Prostate gland (tissue), 2 donors: Measurements from ENCODE around the gene MIOX.

Source experiments
- POLR2A ChIP-seq: fragments of 450-650 bp; IDR thresholded peaks from one replicate; pipeline ENCODE4 v1.6.1; 2016; ENCODE audit warnings: antibody characterized with exemption, mild to moderate bottlenecking
- TF ChIP-seq, protein P1 (sequence below), 4 experiments: fragments of 200-600 bp in 2 of 4; fragments of 450-650 bp in 2 of 4; sonication (generic) in 2 of 4; IDR thresholded peaks; 1 replicate in 3 of 4; 2 replicates in 1 of 4; pipeline ENCODE4 v1.5.1; 2016 to 2019; ENCODE audit warnings: antibody characterized with exemption in 4 of 4, mild to moderate bottlenecking in 2 of 4, moderate library complexity in 2 of 4

DNA sequence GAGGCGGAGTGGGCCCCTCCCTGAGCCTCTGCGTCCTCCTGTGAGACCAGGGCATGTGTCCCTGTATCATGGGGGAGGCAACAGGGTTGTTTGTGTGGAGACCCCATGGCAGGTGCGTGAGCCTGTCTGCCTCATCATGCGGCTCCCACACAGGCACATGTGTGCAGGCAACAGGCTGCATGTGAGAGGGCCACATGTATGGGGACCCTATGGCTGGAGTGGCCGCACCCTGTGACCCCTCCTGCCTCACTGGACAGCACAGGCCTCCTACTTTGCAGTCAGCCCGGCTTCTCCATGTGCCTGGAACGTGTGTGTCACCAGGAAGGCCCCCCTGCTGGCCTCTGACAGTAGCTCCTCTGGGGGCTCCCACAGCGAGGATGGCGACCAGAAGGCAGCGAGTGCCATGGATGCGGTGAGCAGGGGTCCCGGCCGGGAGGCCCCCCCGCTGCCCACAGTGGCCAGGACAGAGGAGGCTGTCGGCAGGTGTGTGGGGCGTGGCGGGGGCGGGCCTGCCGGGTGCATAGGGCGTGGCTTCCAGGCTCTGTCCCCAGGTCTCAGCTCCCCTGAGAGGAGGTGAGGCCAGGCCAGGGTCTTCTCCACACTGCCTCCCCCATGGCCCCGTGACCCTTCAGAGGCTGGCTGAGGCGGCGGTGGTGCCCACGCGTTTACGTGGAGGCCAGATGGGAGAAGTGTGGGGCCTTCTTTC lies 46.0 kb upstream of the MIOX start:
- TF ChIP-seq POLR2A: no peak
- TF ChIP-seq, protein P1, sequence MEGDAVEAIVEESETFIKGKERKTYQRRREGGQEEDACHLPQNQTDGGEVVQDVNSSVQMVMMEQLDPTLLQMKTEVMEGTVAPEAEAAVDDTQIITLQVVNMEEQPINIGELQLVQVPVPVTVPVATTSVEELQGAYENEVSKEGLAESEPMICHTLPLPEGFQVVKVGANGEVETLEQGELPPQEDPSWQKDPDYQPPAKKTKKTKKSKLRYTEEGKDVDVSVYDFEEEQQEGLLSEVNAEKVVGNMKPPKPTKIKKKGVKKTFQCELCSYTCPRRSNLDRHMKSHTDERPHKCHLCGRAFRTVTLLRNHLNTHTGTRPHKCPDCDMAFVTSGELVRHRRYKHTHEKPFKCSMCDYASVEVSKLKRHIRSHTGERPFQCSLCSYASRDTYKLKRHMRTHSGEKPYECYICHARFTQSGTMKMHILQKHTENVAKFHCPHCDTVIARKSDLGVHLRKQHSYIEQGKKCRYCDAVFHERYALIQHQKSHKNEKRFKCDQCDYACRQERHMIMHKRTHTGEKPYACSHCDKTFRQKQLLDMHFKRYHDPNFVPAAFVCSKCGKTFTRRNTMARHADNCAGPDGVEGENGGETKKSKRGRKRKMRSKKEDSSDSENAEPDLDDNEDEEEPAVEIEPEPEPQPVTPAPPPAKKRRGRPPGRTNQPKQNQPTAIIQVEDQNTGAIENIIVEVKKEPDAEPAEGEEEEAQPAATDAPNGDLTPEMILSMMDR (IDR thresholded peaks at IDR 0.05): no peak
